Lower lobe of right lung (tissue), 2 donors: ENCODE data around the gene TXNDC11. TPM values are rescaled to one million over a fixed set of nuclear protein-coding genes. Genes with fewer than 3 reads are reported as not detected.

ENCODE experiments used
- ATAC-seq, 2 donors: fragments of 200-7000 bp; cut with Tn5 transposase; one replicate each; pipeline ENCODE4 v1.9.1; 2020 to 2022; ENCODE audit warnings: mild to moderate bottlenecking in 2 of 2, moderate library complexity in 2 of 2
- DNase-seq: peaks from one replicate; pipeline ENCODE4 v3.0.0-alpha.2; 2020
- H3K27ac ChIP-seq: fragments of 200-600 bp; one replicate; pipeline ENCODE4 v1.8.0; 2022
- H3K27me3 ChIP-seq: fragments of 200-600 bp; one replicate; pipeline ENCODE4 v1.8.0; 2022; ENCODE audit warnings: low read depth
- H3K36me3 ChIP-seq: fragments of 200-600 bp; one replicate; pipeline ENCODE4 v1.8.0; 2022; ENCODE audit warnings: mild to moderate bottlenecking
- H3K4me1 ChIP-seq: fragments of 200-600 bp; one replicate; pipeline ENCODE4 v1.8.0; 2022
- H3K4me3 ChIP-seq: fragments of 200-600 bp; one replicate; pipeline ENCODE4 v1.8.0; 2022; ENCODE audit warnings: mild to moderate bottlenecking
- H3K9me3 ChIP-seq: fragments of 200-600 bp; one replicate; pipeline ENCODE4 v1.8.0; 2022
- CTCF ChIP-seq: fragments of 200-600 bp; IDR thresholded peaks from one replicate; pipeline ENCODE4 v1.8.0; 2022; ENCODE audit warnings: antibody characterized with exemption, mild to moderate bottlenecking
- intact Hi-C: fragments of 100-400 bp; cut with DNase I; formaldehyde crosslinking; loops from one replicate; pipeline ENCODE4 v1.11.0; 2022
- total RNA-seq: library from RNA; stranded (reverse); fragmentation: NEBNext Ultra II Directional; extraction: Animal tissue kit (Norgen Biotek cat#: 25700); gene quantifications from one replicate; pipeline ENCODE4 v1.2.1, GENCODE V29; 2021
- donor health status: DM: no; HTN: yes; CAD: no; lungs with severe emphysema.

TXNDC11 gene
- total RNA-seq, 1 donor from 2014 or later, result 88.2 TPM

- no peaks in the 10 kb centered on the region for H3K27me3 ChIP-seq
- intact Hi-C loops, result no loop called here
- H3K36me3 ChIP-seq, result peaks cover 97% of the 10 kb centered on the region
- TF ChIP-seq CTCF, result no peak
- no peak overlapping the region for H3K4me3 ChIP-seq
- ATAC-seq (no peak), DNase-seq (no peak)
- H3K27ac ChIP-seq, result no peak overlapping the region
- H3K4me1 ChIP-seq, result no peaks in the 10 kb centered on the region
- no peaks in the 10 kb centered on the region for H3K9me3 ChIP-seq
Observed at GRCh38 chr16:11768849-11769248, 26.2 kb upstream of the TXNDC11 start.

- ATAC-seq, result no peak
- peaks cover 98% of the 10 kb centered on the region for H3K36me3 ChIP-seq
Observed at GRCh38 chr16:11762431-11762830, 19.8 kb upstream of the TXNDC11 start.

GRCh38 chr16:11759997-11760396 is 17.3 kb upstream of the TXNDC11 start:
- Histone ChIP-seq H3K9me3 (no peaks in the 10 kb centered on the region), H3K27ac (no peak overlapping the region), H3K4me1 (peaks cover 21% of the 10 kb centered on the region), H3K36me3 (peaks cover 98% of the 10 kb centered on the region), H3K4me3 (no peak overlapping the region), H3K27me3 (no peaks in the 10 kb centered on the region)
- no peak for TF ChIP-seq CTCF
- DNase-seq (no peak), ATAC-seq (peak in 1 of 2 donors; percentile 22)
- intact Hi-C loops, result no loop called here

More at GRCh38 chr16:11762431-11762830, 19.8 kb upstream of the TXNDC11 start:
- Histone ChIP-seq H3K9me3 (no peaks in the 10 kb centered on the region), H3K27ac (no peak overlapping the region), H3K4me3 (no peak overlapping the region), H3K27me3 (no peaks in the 10 kb centered on the region), H3K4me1 (peaks cover 21% of the 10 kb centered on the region)
- TF ChIP-seq CTCF, result no peak
- no peak for DNase-seq
- intact Hi-C loops, result no loop called here

GRCh38 chr16:11759163-11759834 is 16.6 kb upstream of the TXNDC11 start:
- intact Hi-C loops, result no loop called here
- H3K9me3 ChIP-seq, result no peaks in the 10 kb centered on the region
- no peak for TF ChIP-seq CTCF
- peak in 1 of 2 donors; percentile 31 for ATAC-seq
- H3K4me3 ChIP-seq, result no peak overlapping the region
- DNase-seq, result no peak
- H3K4me1 ChIP-seq, result peaks cover 21% of the 10 kb centered on the region
- H3K27me3 ChIP-seq, result no peaks in the 10 kb centered on the region
- peaks cover 96% of the 10 kb centered on the region for H3K36me3 ChIP-seq
- H3K27ac ChIP-seq, result no peak overlapping the region

GRCh38 chr16:11757671-11758545 is 15.3 kb upstream of the TXNDC11 start:
- Histone ChIP-seq H3K4me3 (no peak overlapping the region), H3K27me3 (no peaks in the 10 kb centered on the region), H3K36me3 (peaks cover 96% of the 10 kb centered on the region), H3K4me1 (peaks cover 21% of the 10 kb centered on the region), H3K9me3 (no peaks in the 10 kb centered on the region), H3K27ac (peak overlapping the region; percentile 53)
- TF ChIP-seq CTCF, result no peak
- no peak for DNase-seq
- intact Hi-C loops, result no loop called here
- peak; percentile 62 to 70 for ATAC-seq
